PFSK-1 (cell line): ENCODE data around the gene MEOX2.

ENCODE experiments used
- POLR2AphosphoS5 ChIP-seq: IDR thresholded peaks from 2 replicates; pipeline ENCODE4 v1.6.1; 2012; ENCODE audit warnings: low read depth, mild to moderate bottlenecking, control low read depth, low read length, moderate library complexity
- REST ChIP-seq, 2 experiments: IDR thresholded peaks; 2 replicates each; pipeline versions ENCODE4 v1.6.1 to v1.8.0; 2011 to 2012; ENCODE audit warnings: low read depth in 2 of 2, low read length in 2 of 2, control low read depth in 1 of 2, inconsistent platforms in 1 of 2, mild to moderate bottlenecking in 1 of 2, moderate library complexity in 1 of 2; ENCODE audit not compliant: insufficient read depth in 1 of 2
- SIN3A ChIP-seq: IDR thresholded peaks from 2 replicates; pipeline ENCODE4 v1.6.1; 2012; ENCODE audit warnings: mild to moderate bottlenecking, low read length, moderate library complexity, borderline replicate concordance; ENCODE audit not compliant: insufficient read depth
- TAF1 ChIP-seq: IDR thresholded peaks from 2 replicates; pipeline ENCODE4 v1.6.1; 2012; ENCODE audit warnings: low read length, control low read depth, borderline replicate concordance; ENCODE audit not compliant: insufficient read depth

- TF ChIP-seq POLR2AphosphoS5, result no peak
- no peak for TF ChIP-seq TAF1
- TF ChIP-seq REST (IDR thresholded peaks at IDR 0.05; ENCODE audit: insufficient read depth in 1 of 2, low read depth in 2 of 2, low read length in 2 of 2), result no peak
- no peak for TF ChIP-seq SIN3A
These were observed 101.9 kb downstream of the MEOX2 start for GRCh38 chr7:15584575-15584974.
